ENCODE results near the gene PCDHGA1.

Gene PCDHGA1

DNA sequence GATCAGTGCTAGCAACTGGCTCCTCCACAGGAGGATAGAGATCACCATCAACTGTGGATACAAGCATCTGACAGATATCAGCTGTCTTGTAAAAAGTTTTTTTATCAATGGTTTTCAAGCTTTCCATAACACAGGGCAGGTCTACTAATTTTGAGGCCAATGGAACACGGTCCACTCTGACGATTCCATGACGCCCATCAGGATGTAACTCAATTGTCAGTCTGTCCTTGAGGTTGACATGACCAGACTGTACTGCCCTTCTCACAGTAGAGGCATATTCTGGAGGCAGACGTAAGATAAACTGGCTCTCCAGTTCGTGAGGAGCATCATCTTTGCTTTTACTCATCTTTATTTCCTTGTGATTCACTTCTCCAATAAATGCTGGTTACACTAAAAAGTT, 10.6 kb upstream of the PCDHGA1 start:
- TF ChIP-seq EZH2phosphoT487 (IDR thresholded peaks at IDR 0.05; ENCODE audit: borderline replicate concordance, low read length) = no peak
- TF ChIP-seq, protein P1, sequence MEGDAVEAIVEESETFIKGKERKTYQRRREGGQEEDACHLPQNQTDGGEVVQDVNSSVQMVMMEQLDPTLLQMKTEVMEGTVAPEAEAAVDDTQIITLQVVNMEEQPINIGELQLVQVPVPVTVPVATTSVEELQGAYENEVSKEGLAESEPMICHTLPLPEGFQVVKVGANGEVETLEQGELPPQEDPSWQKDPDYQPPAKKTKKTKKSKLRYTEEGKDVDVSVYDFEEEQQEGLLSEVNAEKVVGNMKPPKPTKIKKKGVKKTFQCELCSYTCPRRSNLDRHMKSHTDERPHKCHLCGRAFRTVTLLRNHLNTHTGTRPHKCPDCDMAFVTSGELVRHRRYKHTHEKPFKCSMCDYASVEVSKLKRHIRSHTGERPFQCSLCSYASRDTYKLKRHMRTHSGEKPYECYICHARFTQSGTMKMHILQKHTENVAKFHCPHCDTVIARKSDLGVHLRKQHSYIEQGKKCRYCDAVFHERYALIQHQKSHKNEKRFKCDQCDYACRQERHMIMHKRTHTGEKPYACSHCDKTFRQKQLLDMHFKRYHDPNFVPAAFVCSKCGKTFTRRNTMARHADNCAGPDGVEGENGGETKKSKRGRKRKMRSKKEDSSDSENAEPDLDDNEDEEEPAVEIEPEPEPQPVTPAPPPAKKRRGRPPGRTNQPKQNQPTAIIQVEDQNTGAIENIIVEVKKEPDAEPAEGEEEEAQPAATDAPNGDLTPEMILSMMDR (IDR thresholded peaks at IDR 0.05; ENCODE audit: low read depth, low read length, poor library complexity, severe bottlenecking) = no peak
- Histone ChIP-seq H3K4me1 (ENCODE audit: control insufficient read depth, low read length) (peaks cover 26% of the 10 kb centered on the region), H3K27me3 (ENCODE audit: control insufficient read depth, low read length) (no peaks in the 10 kb centered on the region), H3K27ac (ENCODE audit: low read depth, low read length) (peak overlapping the region; percentile 79), H3K36me3 (ENCODE audit: control insufficient read depth, low read length) (peaks cover 53% of the 10 kb centered on the region), H3K9me3 (ENCODE audit: control insufficient read depth, insufficient read depth, low read length) (peaks cover 46% of the 10 kb centered on the region), H3K4me2 (ENCODE audit: low read length) (peak overlapping the region; percentile 66), H3K9me2 (replicated peaks; ENCODE audit: control insufficient read depth, low read length) (no peaks in the 10 kb centered on the region), H3K4me3 (ENCODE audit: low read length) (peak overlapping the region; percentile 82), H3K79me2 (ENCODE audit: control insufficient read depth, low read length) (peaks cover 58% of the 10 kb centered on the region), H4K20me1 (ENCODE audit: control insufficient read depth, insufficient read depth, low read depth, low read length) (no peaks in the 10 kb centered on the region), H3F3A (ENCODE audit: control insufficient read depth, insufficient read depth) (no peaks in the 10 kb centered on the region)

DNA sequence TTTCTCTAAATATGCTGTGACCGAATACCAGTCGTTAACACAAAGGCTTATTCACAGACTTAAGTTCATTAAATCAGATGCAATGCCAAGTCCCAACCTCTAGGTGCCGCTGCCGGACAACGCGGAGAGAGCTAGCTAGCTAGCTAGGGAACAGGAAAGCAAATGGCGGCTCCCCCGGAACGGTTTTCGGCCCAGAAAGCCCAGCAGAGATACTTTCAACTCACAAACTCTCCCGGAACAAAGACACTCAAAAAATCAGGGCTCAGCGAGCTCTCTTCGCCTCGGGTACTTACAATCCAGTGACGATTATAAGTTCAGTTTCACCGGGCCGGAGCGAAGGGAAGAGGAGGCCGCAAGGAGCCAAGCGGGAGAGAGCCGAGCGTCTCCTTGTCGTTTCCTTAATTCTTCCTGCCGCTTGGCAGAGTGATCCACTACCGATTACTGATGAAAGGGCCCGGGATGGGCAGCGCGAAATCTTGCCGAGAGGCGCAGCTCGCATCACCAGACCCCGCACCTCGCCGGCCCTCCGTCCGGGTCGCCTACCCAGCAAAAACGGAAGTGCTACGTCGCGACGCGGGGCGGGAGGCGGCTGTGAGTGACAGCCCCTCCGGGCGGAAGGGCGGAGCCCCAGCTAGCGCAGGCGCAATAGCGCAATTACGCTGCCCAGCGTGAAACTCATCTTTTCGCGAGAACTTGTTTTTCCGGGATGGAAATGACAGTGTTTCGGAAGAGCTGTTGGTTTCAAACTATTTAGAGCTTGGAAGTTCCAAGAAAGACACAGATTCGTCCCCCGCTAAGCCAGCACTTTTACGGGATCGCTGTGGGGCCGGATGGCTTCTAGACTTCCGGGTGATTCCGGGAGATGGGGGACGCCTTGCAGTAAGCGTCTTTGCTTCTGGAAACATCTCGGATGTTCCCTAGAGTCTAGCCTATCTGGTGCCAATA, 9.8 kb upstream of the PCDHGA1 start, which contains the start of gene TAF7:
TSS of gene TAF7 (minus strand) at position 560 of the 945 bp plus-strand sequence. CDS start 740 bp downstream, outside the sequence.
- H3K36me3 ChIP-seq (ENCODE audit: control insufficient read depth, low read length) = peaks cover 45% of the 10 kb centered on the region
- no peaks in the 10 kb centered on the region for H3K27me3 ChIP-seq (ENCODE audit: control insufficient read depth, low read length)
- no peaks in the 10 kb centered on the region for H3F3A ChIP-seq (ENCODE audit: control insufficient read depth, insufficient read depth)
- H3K4me3 ChIP-seq (ENCODE audit: low read length) = peak within 1 kb of the TSS; percentile 82
- no peak for TF ChIP-seq EZH2phosphoT487 (IDR thresholded peaks at IDR 0.05; ENCODE audit: borderline replicate concordance, low read length)
- TF ChIP-seq, protein P1 (IDR thresholded peaks at IDR 0.05; ENCODE audit: low read depth, low read length, poor library complexity, severe bottlenecking) = peak; percentile 87
- peaks cover 39% of the 10 kb centered on the region for H3K9me3 ChIP-seq (ENCODE audit: control insufficient read depth, insufficient read depth, low read length)
- H4K20me1 ChIP-seq (ENCODE audit: control insufficient read depth, insufficient read depth, low read depth, low read length) = no peaks in the 10 kb centered on the region
- H3K9me2 ChIP-seq (replicated peaks; ENCODE audit: control insufficient read depth, low read length) = no peaks in the 10 kb centered on the region
- H3K4me1 ChIP-seq (ENCODE audit: control insufficient read depth, low read length) = peaks cover 26% of the 10 kb centered on the region
- H3K79me2 ChIP-seq (ENCODE audit: control insufficient read depth, low read length) = peaks cover 50% of the 10 kb centered on the region
- H3K4me2 ChIP-seq (ENCODE audit: low read length) = peak within 1 kb of the TSS; percentile 66
- H3K27ac ChIP-seq (ENCODE audit: low read depth, low read length) = peak within 1 kb of the TSS; percentile 79

DNA sequence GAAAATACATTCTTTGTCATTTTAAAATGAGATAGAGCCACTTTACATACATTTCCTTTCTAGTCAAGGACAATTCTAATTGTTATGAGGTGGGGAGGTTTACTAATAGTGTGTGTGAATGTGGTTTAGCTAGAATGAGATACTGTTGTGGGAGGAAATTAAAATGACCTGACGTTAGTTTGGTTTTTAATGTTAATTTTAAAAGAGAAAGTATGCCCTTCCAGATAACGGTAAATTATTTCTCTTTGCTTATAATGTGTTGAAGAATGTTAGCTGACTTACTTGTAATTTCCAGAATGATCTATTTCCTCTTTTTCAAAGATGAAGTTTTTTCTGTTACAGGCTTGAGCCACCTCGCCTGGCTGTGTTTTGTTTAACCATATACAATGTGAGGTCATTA, 8.1 kb upstream of the PCDHGA1 start:
- peaks cover 39% of the 10 kb centered on the region for H3K4me1 ChIP-seq (ENCODE audit: control insufficient read depth, low read length)
- H3K27me3 ChIP-seq (ENCODE audit: control insufficient read depth, low read length) = no peaks in the 10 kb centered on the region
- no peaks in the 10 kb centered on the region for H4K20me1 ChIP-seq (ENCODE audit: control insufficient read depth, insufficient read depth, low read depth, low read length)
- H3K9me3 ChIP-seq (ENCODE audit: control insufficient read depth, insufficient read depth, low read length) = peaks cover 37% of the 10 kb centered on the region
- H3F3A ChIP-seq (ENCODE audit: control insufficient read depth, insufficient read depth) = no peaks in the 10 kb centered on the region
- H3K4me2 ChIP-seq (ENCODE audit: low read length) = peak overlapping the region; percentile 66; the same call in 1 of the 2 replicates
- H3K27ac ChIP-seq (ENCODE audit: low read depth, low read length) = no peak overlapping the region
- no peaks in the 10 kb centered on the region for H3K9me2 ChIP-seq (replicated peaks; ENCODE audit: control insufficient read depth, low read length)
- H3K79me2 ChIP-seq (ENCODE audit: control insufficient read depth, low read length) = peaks cover 32% of the 10 kb centered on the region
- TF ChIP-seq, protein P1 (IDR thresholded peaks at IDR 0.05; ENCODE audit: low read depth, low read length, poor library complexity, severe bottlenecking) = no peak
- TF ChIP-seq EZH2phosphoT487 (IDR thresholded peaks at IDR 0.05; ENCODE audit: borderline replicate concordance, low read length) = no peak
- H3K4me3 ChIP-seq (ENCODE audit: low read length) = peak overlapping the region; percentile 11
- H3K36me3 ChIP-seq (ENCODE audit: control insufficient read depth, low read length) = peaks cover 28% of the 10 kb centered on the region

Data from DOHH2 (cell line).